ENCODE measurements around the gene CANX. TPM values are rescaled to one million over a fixed set of nuclear protein-coding genes. Genes with fewer than 3 reads are reported as not detected.
A peak's percentile ranks its signal among the peaks of the same experiment; 100 is the strongest.

The CANX gene
- total RNA-seq, 1 experiment from 2014 or later = 538 TPM

DNA sequence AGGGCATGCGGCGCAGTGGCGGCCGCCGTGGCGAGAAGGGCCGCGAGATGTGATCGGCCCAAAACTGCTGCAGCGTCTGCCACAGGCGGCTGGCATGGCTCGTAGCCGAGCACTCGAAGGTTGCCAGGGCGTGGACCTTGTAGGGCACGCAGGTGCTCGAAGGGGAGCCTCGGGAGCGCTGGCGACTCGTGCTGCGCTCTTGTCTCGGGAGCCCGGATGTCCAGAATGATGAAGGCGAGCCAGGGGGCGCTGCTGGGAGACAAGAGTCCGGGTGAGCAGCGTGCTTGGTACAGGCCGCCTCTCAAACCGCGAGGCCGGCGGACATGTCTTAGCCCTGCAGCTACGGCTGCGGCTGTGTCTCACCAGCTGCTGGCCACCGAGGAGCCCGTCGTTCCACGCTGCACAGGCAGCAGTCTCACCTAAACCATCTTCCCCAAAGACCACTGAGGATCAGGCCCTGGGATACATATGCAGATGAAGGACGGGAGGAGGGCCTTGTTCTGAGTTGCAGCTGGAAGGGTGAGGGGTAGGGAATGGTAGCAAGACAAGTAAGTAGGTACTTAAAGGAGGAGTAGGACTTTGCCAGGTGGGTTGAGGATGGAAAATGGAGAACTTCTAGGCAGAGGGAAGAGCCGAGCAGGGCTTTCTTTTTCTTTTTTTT lies 19.6 kb upstream of the CANX start:
- Histone ChIP-seq H3K79me2 (ENCODE audit: insufficient read depth, low read length) (no peaks in the 10 kb centered on the region), H2BK120ac (ENCODE audit: low read depth, low read length, poor library complexity, severe bottlenecking) (no peak overlapping the region), H3K23ac (ENCODE audit: insufficient read length, low read depth, low read length) (no peak overlapping the region), H2AK5ac (ENCODE audit: insufficient read length, low read length) (no peak overlapping the region), H2AFZ (ENCODE audit: low read length) (no peak overlapping the region), H4K8ac (replicated peaks; ENCODE audit: insufficient read length, low read depth, low read length) (no peak overlapping the region), H2BK5ac (ENCODE audit: insufficient read length, low read length) (no peak overlapping the region), H3K9me3 (ENCODE audit: control insufficient read depth, low read depth, low read length) (no peaks in the 10 kb centered on the region), H3K9ac (ENCODE audit: extremely low read depth, insufficient read length, low read length) (peak overlapping the region; percentile 28), H3K23me2 (ENCODE audit: insufficient read length, low read depth, low read length, poor library complexity, severe bottlenecking) (peaks cover 15% of the 10 kb centered on the region), H3K18ac (ENCODE audit: insufficient read length, low read depth, low read length) (peak overlapping the region; percentile 85), H3T11ph (ENCODE audit: low read length) (no peak overlapping the region), H4K20me1 (ENCODE audit: control insufficient read depth, insufficient read depth, insufficient read length) (no peaks in the 10 kb centered on the region), H3K56ac (ENCODE audit: insufficient read length, low read depth, low read length) (no peak overlapping the region), H3K4me1 (ENCODE audit: insufficient read depth, low read length) (peaks cover 2% of the 10 kb centered on the region; the same call in 1 of the 2 replicates), H3K14ac (ENCODE audit: insufficient read depth, low read length) (peak overlapping the region; percentile 87), H2BK12ac (ENCODE audit: insufficient read length, low read depth, low read length) (no peak overlapping the region), H4K5ac (ENCODE audit: insufficient read length, low read depth, low read length) (no peak overlapping the region), H2BK20ac (ENCODE audit: low read depth, low read length, poor library complexity, severe bottlenecking) (no peak overlapping the region), H4K91ac (ENCODE audit: insufficient read length, low read depth, low read length) (no peak overlapping the region), H3K4ac (ENCODE audit: low read depth, low read length) (no peak overlapping the region), H3K27ac (ENCODE audit: insufficient read length, low read depth, low read length) (no peak overlapping the region), H3K79me1 (ENCODE audit: insufficient read depth, low read depth, low read length, poor library complexity, severe bottlenecking) (no peaks in the 10 kb centered on the region), H3K4me2 (ENCODE audit: insufficient read depth, insufficient read length, low read length) (peak overlapping the region; percentile 49), H2BK15ac (ENCODE audit: low read depth, low read length) (no peak overlapping the region), H3K27me3 (ENCODE audit: insufficient read depth, low read length) (no peaks in the 10 kb centered on the region)
- Mint-ChIP-seq H3K4me3 (peak overlapping the region; percentile 97), H3K9me3 (peaks cover 0 to 4% of the 10 kb centered on the region in 2 experiments; a peak in 2 of 5 replicates), H3K27ac (peak overlapping the region in 2 of 3 experiments; percentile 49 to 93; a peak in 5 of 7 replicates), H3K27me3 (ENCODE audit: low read depth) (peaks cover 4% of the 10 kb centered on the region), H3K36me3 (ENCODE audit: insufficient read depth in 1 of 3, low read depth in 3 of 3) (peaks cover 15 to 24% (median 23%) of the 10 kb centered on the region in 3 experiments), H3K4me1 (peaks cover 15 to 19% of the 10 kb centered on the region in 2 experiments)
- DNase-seq = peak; percentile 91
- no CpG with 5 or more reads among the region's 41 CpGs for WGBS (ENCODE audit: extremely low coverage, insufficient read length, low lambda C conversion rate)
- TF ChIP-seq, protein P1, sequence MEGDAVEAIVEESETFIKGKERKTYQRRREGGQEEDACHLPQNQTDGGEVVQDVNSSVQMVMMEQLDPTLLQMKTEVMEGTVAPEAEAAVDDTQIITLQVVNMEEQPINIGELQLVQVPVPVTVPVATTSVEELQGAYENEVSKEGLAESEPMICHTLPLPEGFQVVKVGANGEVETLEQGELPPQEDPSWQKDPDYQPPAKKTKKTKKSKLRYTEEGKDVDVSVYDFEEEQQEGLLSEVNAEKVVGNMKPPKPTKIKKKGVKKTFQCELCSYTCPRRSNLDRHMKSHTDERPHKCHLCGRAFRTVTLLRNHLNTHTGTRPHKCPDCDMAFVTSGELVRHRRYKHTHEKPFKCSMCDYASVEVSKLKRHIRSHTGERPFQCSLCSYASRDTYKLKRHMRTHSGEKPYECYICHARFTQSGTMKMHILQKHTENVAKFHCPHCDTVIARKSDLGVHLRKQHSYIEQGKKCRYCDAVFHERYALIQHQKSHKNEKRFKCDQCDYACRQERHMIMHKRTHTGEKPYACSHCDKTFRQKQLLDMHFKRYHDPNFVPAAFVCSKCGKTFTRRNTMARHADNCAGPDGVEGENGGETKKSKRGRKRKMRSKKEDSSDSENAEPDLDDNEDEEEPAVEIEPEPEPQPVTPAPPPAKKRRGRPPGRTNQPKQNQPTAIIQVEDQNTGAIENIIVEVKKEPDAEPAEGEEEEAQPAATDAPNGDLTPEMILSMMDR (conservative IDR thresholded peaks at IDR 0.05) = peak; percentile 72
